HFFc6 (cell line): ENCODE data around the gene AK4. TPM values are rescaled to one million over a fixed set of nuclear protein-coding genes. Genes with fewer than 3 reads are reported as not detected.

ENCODE experiments used
- DNase-seq: peaks from one replicate; pipeline ENCODE4 v3.0.0-alpha.2; 2018
- H3K27ac Mint-ChIP-seq: 2 replicates; pipeline ENCODE4 v1.8.0; 2020; ENCODE audit warnings: mild to moderate bottlenecking, mixed read lengths
- H3K27me3 Mint-ChIP-seq: 2 replicates; pipeline ENCODE4 v1.8.0; 2021; ENCODE audit warnings: mild to moderate bottlenecking, moderate library complexity, mixed read lengths; ENCODE audit not compliant: insufficient read depth
- H3K36me3 Mint-ChIP-seq: 2 replicates; pipeline ENCODE4 v1.8.0; 2021; ENCODE audit warnings: low read depth, mixed read lengths
- H3K4me1 Mint-ChIP-seq: 2 replicates; pipeline ENCODE4 v1.8.0; 2020; ENCODE audit warnings: low read depth, mixed read lengths
- H3K4me3 Mint-ChIP-seq: 2 replicates; pipeline ENCODE4 v1.8.0; 2020; ENCODE audit warnings: mild to moderate bottlenecking, moderate library complexity, mixed read lengths
- H3K9me3 Mint-ChIP-seq: 2 replicates; pipeline ENCODE4 v1.8.0; 2020; ENCODE audit warnings: mild to moderate bottlenecking, mixed read lengths
- CTCF ChIP-seq: fragments of 200-600 bp; sonication (generic); IDR thresholded peaks from 2 replicates; pipeline ENCODE4 v1.5.0; 2021; ENCODE audit warnings: antibody characterized with exemption, mild to moderate bottlenecking
- total RNA-seq, 6 experiments: library from RNA; stranded (reverse); fragmentation: NEBNext Ultra II Directional; extraction: Animal tissue kit (Norgen Biotek cat#: 25700); gene quantifications; 2 replicates in 1 of 6; 3 replicates in 5 of 6; pipeline ENCODE4 v1.2.3, GENCODE V29; 2021

The AK4 gene
- total RNA-seq, 6 experiments from 2014 or later: 0.25 to 3.3 (median 0.53) TPM

GRCh38 chr1:65243491-65243890 lies 95.5 kb downstream of the AK4 start:
- H3K4me3 Mint-ChIP-seq: no peak overlapping the region
- no peak for DNase-seq
- no peaks in the 10 kb centered on the region; the same call in 1 of the 2 replicates for H3K9me3 Mint-ChIP-seq
- H3K27ac Mint-ChIP-seq: no peak overlapping the region
- H3K36me3 Mint-ChIP-seq: no peaks in the 10 kb centered on the region
- H3K4me1 Mint-ChIP-seq: peaks cover 28% of the 10 kb centered on the region
- no peaks in the 10 kb centered on the region for H3K27me3 Mint-ChIP-seq
- no peak for TF ChIP-seq CTCF

- Mint-ChIP-seq H3K4me1 (peaks cover 40% of the 10 kb centered on the region), H3K36me3 (no peaks in the 10 kb centered on the region), H3K27me3 (no peaks in the 10 kb centered on the region; the same call in 1 of the 2 replicates), H3K9me3 (no peaks in the 10 kb centered on the region; the same call in 1 of the 2 replicates), H3K4me3 (no peak overlapping the region), H3K27ac (no peak overlapping the region)
- TF ChIP-seq CTCF: no peak
- no peak for DNase-seq
Measured at GRCh38 chr1:65245295-65245694, 97.3 kb downstream of the AK4 start.

GRCh38 chr1:65247419-65248359 lies 99.7 kb downstream of the AK4 start:
- Mint-ChIP-seq H3K4me1 (peaks cover 51% of the 10 kb centered on the region), H3K36me3 (no peaks in the 10 kb centered on the region), H3K27me3 (no peaks in the 10 kb centered on the region; the same call in 1 of the 2 replicates), H3K27ac (peak overlapping the region; percentile 98), H3K4me3 (peak overlapping the region; percentile 81), H3K9me3 (no peaks in the 10 kb centered on the region; the same call in 1 of the 2 replicates)
- peak; percentile 100 for DNase-seq
- TF ChIP-seq CTCF: no peak

- Mint-ChIP-seq H3K27ac (no peak overlapping the region), H3K9me3 (no peaks in the 10 kb centered on the region; the same call in 1 of the 2 replicates), H3K4me3 (no peak overlapping the region), H3K27me3 (no peaks in the 10 kb centered on the region; the same call in 1 of the 2 replicates), H3K36me3 (no peaks in the 10 kb centered on the region), H3K4me1 (peaks cover 58% of the 10 kb centered on the region)
- DNase-seq: no peak
- no peak for TF ChIP-seq CTCF
Measured at GRCh38 chr1:65250826-65251225, 102.8 kb downstream of the AK4 start.

GRCh38 chr1:65253800-65254319 lies 105.9 kb downstream of the AK4 start:
- H3K27ac Mint-ChIP-seq: peak overlapping the region; percentile 80
- TF ChIP-seq CTCF: no peak
- H3K4me1 Mint-ChIP-seq: peaks cover 52% of the 10 kb centered on the region

More at GRCh38 chr1:65253800-65254319, 105.9 kb downstream of the AK4 start:
- H3K9me3 Mint-ChIP-seq: no peaks in the 10 kb centered on the region; the same call in 1 of the 2 replicates
- peak overlapping the region; percentile 89 for H3K4me3 Mint-ChIP-seq
- H3K36me3 Mint-ChIP-seq: no peaks in the 10 kb centered on the region
- H3K27me3 Mint-ChIP-seq: no peaks in the 10 kb centered on the region; the same call in 1 of the 2 replicates
- peak; percentile 43 for DNase-seq
